GM12878 (cell line): ENCODE measurements around the gene KATNBL1. TPM values are rescaled to one million over a fixed set of nuclear protein-coding genes. Genes with fewer than 3 reads are reported as not detected.

Experiments used
- ATAC-seq: fragments of 200-7000 bp; cut with Tn5 transposase; 3 replicates; pipeline ENCODE4 v1.9.1; 2020; ENCODE audit warnings: mild to moderate bottlenecking, moderate library complexity
- BruUV-seq: library from RNA; stranded (reverse); fragments of 400-500 nt; replicated peaks from 2 replicates; lab custom pipeline; 2021; lab: Mats Ljungman, UMichigan
- CTCF ChIA-PET: fragments of 300-600 bp; sonication (Branson Sonifier 250); formaldehyde crosslinking; extraction: SDS; loops from one replicate; lab custom pipeline; 2021; ENCODE audit warnings: inconsistent platforms; lab: Yijun Ruan, JAX
- POLR2A ChIA-PET: fragments of 350-600 bp; formaldehyde crosslinking; extraction: SDS; loops from one replicate; lab custom pipeline; 2021; ENCODE audit warnings: inconsistent platforms; lab: Charles Lee
- RAD21 ChIA-PET: fragments of 300-600 bp; sonication (Branson Sonifier 250); formaldehyde crosslinking; loops from one replicate; lab custom pipeline; 2023; ENCODE audit warnings: antibody characterized with exemption; ENCODE audit not compliant: unreplicated experiment; lab: Charles Lee
- SMC1A ChIA-PET: fragments of 300-600 bp; sonication (Branson Sonifier 250); formaldehyde crosslinking; loops from one replicate; lab custom pipeline; 2023; ENCODE audit not compliant: unreplicated experiment, uncharacterized antibody; lab: Charles Lee
- DNase-seq: peaks from one replicate; pipeline ENCODE4 v3.0.0-alpha.2; 2011; ENCODE audit warnings: low read depth, low spot score
- FAIRE-seq: peaks from 3 replicates; lab custom pipeline; 2011; peaks lifted over from hg19 to GRCh38; lab: Jason Lieb, UNC
- H2AFZ ChIP-seq: 2 replicates; pipeline ENCODE4 v1.6.0; 2011; ENCODE audit warnings: low read depth, low read length, control low read depth; ENCODE audit not compliant: control insufficient read depth
- H3K27ac ChIP-seq: 2 replicates; pipeline ENCODE4 v1.5.1; 2011; ENCODE audit warnings: control low read depth; ENCODE audit not compliant: control insufficient read depth, insufficient read depth
- H3K27me3 ChIP-seq, 2 experiments: replicated peaks in 1 of 2; 2 replicates each; pipeline versions ENCODE4 v1.6.0 to v1.6.1; 2011; ENCODE audit warnings: low read length in 1 of 2; ENCODE audit not compliant: control insufficient read depth in 2 of 2, insufficient read depth in 2 of 2
- H3K36me3 ChIP-seq, 2 experiments: 2 replicates each; pipeline ENCODE4 v1.5.1; 2011; ENCODE audit warnings: low read length in 1 of 2; ENCODE audit not compliant: control insufficient read depth in 2 of 2, insufficient read depth in 2 of 2
- H3K4me1 ChIP-seq: 2 replicates; pipeline ENCODE4 v1.6.1; 2011; ENCODE audit warnings: mild to moderate bottlenecking, low read length, moderate library complexity, mixed read lengths; ENCODE audit not compliant: control insufficient read depth, insufficient read depth
- H3K4me2 ChIP-seq: 2 replicates; pipeline ENCODE4 v1.6.0; 2011; ENCODE audit warnings: control low read depth; ENCODE audit not compliant: control insufficient read depth, insufficient read depth
- H3K4me3 ChIP-seq: fragments of 200-600 bp; sonication (generic); 2 replicates; pipeline ENCODE4 v1.5.1; 2016
- H3K79me2 ChIP-seq: 2 replicates; pipeline ENCODE4 v1.6.0; 2011; ENCODE audit warnings: low read length; ENCODE audit not compliant: control insufficient read depth, insufficient read depth
- H3K9ac ChIP-seq: 2 replicates; pipeline ENCODE4 v1.8.0; 2011; ENCODE audit warnings: low read length, control low read depth, mixed read lengths; ENCODE audit not compliant: control insufficient read depth, insufficient read depth
- H3K9me3 ChIP-seq: replicated peaks from 3 replicates; pipeline ENCODE4 v1.5.1; 2011; ENCODE audit warnings: mild to moderate bottlenecking, low read length; ENCODE audit not compliant: control insufficient read depth, insufficient read depth
- H4K20me1 ChIP-seq: 2 replicates; pipeline ENCODE4 v1.6.0; 2011; ENCODE audit not compliant: control insufficient read depth, insufficient read depth
- BCLAF1 ChIP-seq: fragments of 450-650 bp; IDR thresholded peaks from 2 replicates; pipeline ENCODE4 v1.6.1; 2017; ENCODE audit warnings: antibody characterized with exemption, mild to moderate bottlenecking, moderate library complexity
- FOXM1 ChIP-seq: IDR thresholded peaks from 2 replicates; pipeline ENCODE4 v1.6.1; 2012; ENCODE audit warnings: low read depth, mild to moderate bottlenecking, inconsistent platforms, low read length, moderate library complexity
- GABPA ChIP-seq: IDR thresholded peaks from 2 replicates; pipeline ENCODE4 v1.6.1; 2014; ENCODE audit warnings: antibody characterized with exemption, low read depth, mild to moderate bottlenecking, inconsistent platforms
- MEF2A ChIP-seq: IDR thresholded peaks from 2 replicates; pipeline ENCODE4 v1.6.1; 2011; ENCODE audit warnings: low read depth, mild to moderate bottlenecking, low read length, moderate library complexity; ENCODE audit not compliant: insufficient read depth
- PBX3 ChIP-seq: IDR thresholded peaks from 2 replicates; pipeline ENCODE4 v1.6.1; 2011; ENCODE audit warnings: mild to moderate bottlenecking, low read depth, low read length, moderate library complexity; ENCODE audit not compliant: insufficient replicate concordance
- POU2F2 ChIP-seq: IDR thresholded peaks from 3 replicates; pipeline ENCODE4 v1.6.1; 2011; ENCODE audit warnings: low read depth, mild to moderate bottlenecking, low read length, borderline replicate concordance
- PRDM15 ChIP-seq: fragments of 450-650 bp; formaldehyde crosslinking; IDR thresholded peaks from 2 replicates; pipeline ENCODE4 v1.4.0; 2020; ENCODE audit warnings: mild to moderate bottlenecking, moderate library complexity
- RAD51 ChIP-seq: fragments of 450-650 bp; IDR thresholded peaks from 2 replicates; pipeline ENCODE4 v1.6.1; 2016; ENCODE audit warnings: moderate library complexity, mild to moderate bottlenecking, inconsistent platforms
- SIN3A ChIP-seq: IDR thresholded peaks from 2 replicates; pipeline ENCODE4 v1.6.1; 2012; ENCODE audit warnings: low read depth, low read length, improper control_type of control experiment
- TARDBP ChIP-seq: IDR thresholded peaks from 2 replicates; pipeline ENCODE4 v1.6.1; 2016; ENCODE audit warnings: borderline replicate concordance
- ZNF592 ChIP-seq: fragments of 450-650 bp; IDR thresholded peaks from 2 replicates; pipeline ENCODE4 v1.6.1; 2017; ENCODE audit warnings: mild to moderate bottlenecking, moderate library complexity
- WGBS: methylation state at CpG from one replicate; pipeline ENCODE4 v1.1.6; 2016; ENCODE audit warnings: low lambda C conversion rate; ENCODE audit not compliant: insufficient replicate concordance, insufficient coverage; ENCODE audit errors: missing lambda C conversion rate; 5-methylcytosine and 5-hydroxymethylcytosine counted together
- in situ Hi-C: fragments of 300-500 bp; cut with MboI; formaldehyde crosslinking; loops from 9 replicates; pipeline ENCODE4 v1.14.3; 2018; ENCODE audit warnings: mixed read lengths
- intact Hi-C: fragments of 100-400 bp; cut with micrococcal nuclease; formaldehyde crosslinking; loops from one replicate; pipeline ENCODE4 v1.14.2; 2022; ENCODE audit not compliant: unreplicated experiment
- polyA plus RNA-seq, 11 experiments: library from polyadenylated mRNA; depleted of rRNA in 4 of 11; unstranded in 6 of 11; stranded (reverse) in 5 of 11; fragments of >200 nt; fragmentation: Nextera tagmentation in 4 of 11; fragmentation: Illumina TruSeq in 1 of 11; extraction: Ambion mirVana in 4 of 11; extraction: Trizol in 1 of 11; gene quantifications; 1 replicate in 1 of 11; 2 replicates in 10 of 11; pipeline versions ENCODE4 v1.2.1 to v1.2.3, GENCODE V29; 2011 to 2016; ENCODE audit warnings: inconsistent platforms in 2 of 11, missing spikeins in 2 of 11, low read depth in 1 of 11
- total RNA-seq, 4 experiments: library from RNA; depleted of rRNA in 3 of 4; stranded (reverse); fragments of >200 nt in 3 of 4; fragmentation: Illumina TruSeq in 1 of 4; extraction: Trizol in 1 of 4; gene quantifications; 2 replicates each; pipeline versions ENCODE4 v1.2.1 to v1.2.3, GENCODE V29; 2013 to 2021

The KATNBL1 gene
- total and polyA plus RNA-seq, 10 of the 15 experiments (the other 5 are each of a cell fraction or from before 2014, with no cell fraction given): 7.8 to 58.8 (median 30.1) TPM

- no peak for TF ChIP-seq ZNF592
- TF ChIP-seq PBX3: no peak
- TF ChIP-seq GABPA: no peak
- TF ChIP-seq, all 136 proteins: peak for 0
Observed at GRCh38 chr15:34158355-34158754, 51.5 kb downstream of the KATNBL1 start (continued).

- H4K20me1 ChIP-seq: no peaks in the 10 kb centered on the region
- 91% methylated on average over 7 of the region's 7 CpGs for WGBS
- H3K9me3 ChIP-seq: peaks cover 17% of the 10 kb centered on the region
- no peak for FAIRE-seq
- DNase-seq: no peak
- BruUV-seq: no TSS peak
- ChIA-PET POLR2A (no interaction called here), SMC1A (no interaction called here), RAD21 (no interaction called here), CTCF (interaction anchor here (1.6 kb wide), 1 partner anchor 53 kb away, joined by 3 read pairs; no protein-coding TSS in a partner anchor)
- no peaks in the 10 kb centered on the region for H3K79me2 ChIP-seq
- H3K27me3 ChIP-seq: no peaks in the 10 kb centered on the region
- H3K27ac ChIP-seq: no peak overlapping the region
- no peak overlapping the region for H2AFZ ChIP-seq
- no peak overlapping the region for H3K4me2 ChIP-seq
- H3K4me3 ChIP-seq: no peak overlapping the region
- H3K4me1 ChIP-seq: no peaks in the 10 kb centered on the region
- H3K36me3 ChIP-seq: peaks cover 1 to 10% of the 10 kb centered on the region in 2 experiments
- no peak overlapping the region for H3K9ac ChIP-seq
- intact Hi-C loops: no loop called here
- in situ Hi-C loops: no loop called here
- ATAC-seq: no peak
- no peak for TF ChIP-seq FOXM1
- TF ChIP-seq SIN3A: no peak
- no peak for TF ChIP-seq TARDBP
- TF ChIP-seq POU2F2: no peak
- no peak for TF ChIP-seq BCLAF1
- no peak for TF ChIP-seq PRDM15 (CRISPR knock-in tag)
- TF ChIP-seq MEF2A: no peak
- no peak for TF ChIP-seq RAD51
Observed at GRCh38 chr15:34155859-34156258, 54.0 kb downstream of the KATNBL1 start.
